K562 (cell line): ENCODE data around the gene ANO3. TPM values are rescaled to one million over a fixed set of nuclear protein-coding genes. Genes with fewer than 3 reads are reported as not detected.

Experiments used
- CAMTA2 ChIP-seq: fragments of 250-450 bp; sonication (Bioruptor Pico); conservative IDR thresholded peaks from 2 replicates; pipeline ENCODE4 v1.5.1; 2022
- HNRNPK ChIP-seq: fragments of 200-400 bp; formaldehyde crosslinking; IDR thresholded peaks from one replicate; pipeline ENCODE4 v1.6.1; 2018; ENCODE audit warnings: mild to moderate bottlenecking, low read depth, low read length; ENCODE audit not compliant: poor library complexity, severe bottlenecking
- RBFOX2 ChIP-seq: fragments of 200-400 bp; formaldehyde crosslinking; IDR thresholded peaks from 2 replicates; pipeline ENCODE4 v1.6.1; 2017; ENCODE audit warnings: low read depth, mild to moderate bottlenecking, low read length, moderate library complexity
- SAFB2 ChIP-seq: fragments of 200-400 bp; formaldehyde crosslinking; IDR thresholded peaks from 2 replicates; pipeline ENCODE4 v1.6.1; 2018; ENCODE audit warnings: borderline replicate concordance, low read length, low read depth, moderate library complexity; ENCODE audit not compliant: severe bottlenecking
- ZNF12 ChIP-seq: sonication (generic); formaldehyde crosslinking; IDR thresholded peaks from 2 replicates; pipeline ENCODE4 v1.4.0; 2020; ENCODE audit warnings: mild to moderate bottlenecking, missing genetic modification reagents
- ZNF239 ChIP-seq: fragments of 250-450 bp; sonication (Bioruptor Pico); IDR thresholded peaks from 2 replicates; pipeline ENCODE4 v1.4.0; 2020; ENCODE audit warnings: mild to moderate bottlenecking
- polyA plus RNA-seq, 8 experiments: library from polyadenylated mRNA; depleted of rRNA in 4 of 8; stranded (reverse) in 5 of 8; unstranded in 3 of 8; fragments of >200 nt; fragmentation: Nextera tagmentation in 2 of 8; fragmentation: Illumina TruSeq in 1 of 8; extraction: Ambion mirVana in 2 of 8; extraction: Trizol in 1 of 8; gene quantifications; 2 replicates each; pipeline versions ENCODE4 v1.2.1 to v1.2.3, GENCODE V29; 2011 to 2014; ENCODE audit warnings: inconsistent platforms in 1 of 8, missing spikeins in 1 of 8
- total RNA-seq, 7 experiments: library from RNA; depleted of rRNA in 6 of 7; stranded (reverse); fragments of >200 nt in 6 of 7; fragmentation: Illumina TruSeq in 2 of 7; extraction: Trizol in 2 of 7; gene quantifications; 2 replicates each; pipeline versions ENCODE4 v1.2.1 to v1.2.3, GENCODE V29; 2011 to 2021; ENCODE audit warnings: low replicate concordance in 1 of 7
- TF ChIP-seq, protein P1 (sequence below): sonication (generic); formaldehyde crosslinking; IDR thresholded peaks from 2 replicates; pipeline ENCODE4 v1.9.0; 2022; ENCODE audit warnings: mild to moderate bottlenecking, missing genetic modification reagents
- TF ChIP-seq, protein P2 (sequence below): fragments of 250-450 bp; sonication (Bioruptor Pico); IDR thresholded peaks from 2 replicates; pipeline ENCODE4 v1.5.0; 2020; ENCODE audit warnings: mild to moderate bottlenecking
- TF ChIP-seq, protein P3 (sequence below): fragments of 450-650 bp; formaldehyde crosslinking; IDR thresholded peaks from 2 replicates; pipeline ENCODE4 v1.4.0; 2022; ENCODE audit warnings: mild to moderate bottlenecking, moderate library complexity

ANO3 gene
- total and polyA plus RNA-seq, 9 of the 15 experiments (the other 6 are each of a cell fraction or from before 2014, with no cell fraction given) = 0.01 to 0.13 (median 0.04) TPM; not detected in 1

DNA sequence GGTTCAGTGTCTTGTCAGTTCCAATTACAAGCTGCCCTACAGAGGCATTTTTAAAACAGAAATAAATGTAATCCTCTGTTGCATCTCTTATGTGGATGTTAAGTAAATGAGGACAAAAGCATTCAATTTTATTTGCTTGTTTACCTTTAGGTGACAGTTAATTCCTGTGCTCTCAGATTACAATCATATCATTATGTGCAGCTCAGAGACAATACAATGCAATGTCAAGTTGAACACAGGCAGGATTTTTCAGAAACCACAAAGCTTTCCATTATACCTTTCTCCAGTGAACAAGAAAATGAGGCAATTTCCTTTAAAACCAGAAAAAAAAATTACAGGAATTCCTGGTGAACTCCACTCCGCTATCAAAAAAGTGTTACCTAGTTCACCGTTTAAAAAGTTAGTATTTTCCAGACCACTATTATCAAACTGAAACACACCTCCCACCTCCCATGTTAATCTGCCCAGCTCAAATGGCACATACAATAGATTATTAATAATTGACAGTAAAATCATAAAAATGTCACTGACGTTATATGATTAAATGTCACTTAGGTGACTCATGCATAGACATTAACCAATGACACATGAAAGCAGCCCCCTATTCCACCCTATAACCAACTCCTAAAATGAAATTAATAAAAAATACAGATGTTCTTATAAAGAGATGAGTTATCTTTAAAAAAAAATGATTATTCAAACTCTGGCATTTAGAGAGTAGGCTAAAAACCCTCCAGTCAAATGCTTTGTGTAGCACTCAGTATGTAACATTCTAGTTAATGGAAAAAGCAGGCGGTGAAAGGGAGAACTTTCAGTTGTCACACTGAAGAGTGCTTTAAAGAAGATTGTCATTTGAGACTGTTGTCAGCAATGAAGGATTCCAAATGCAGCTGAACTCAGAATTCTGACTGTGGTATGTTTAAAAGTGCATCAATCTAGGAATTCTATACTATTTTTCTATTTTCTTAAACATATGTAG, 141.6 kb downstream of the ANO3 start (continued):
- TF ChIP-seq ZNF12 (CRISPR knock-in tag) (no peak), SAFB2 (no peak), ZNF239 (CRISPR knock-in tag) (no peak), RBFOX2 (no peak), CAMTA2 (CRISPR knock-in tag) (no peak), HNRNPK (no peak)
- TF ChIP-seq, protein P1, sequence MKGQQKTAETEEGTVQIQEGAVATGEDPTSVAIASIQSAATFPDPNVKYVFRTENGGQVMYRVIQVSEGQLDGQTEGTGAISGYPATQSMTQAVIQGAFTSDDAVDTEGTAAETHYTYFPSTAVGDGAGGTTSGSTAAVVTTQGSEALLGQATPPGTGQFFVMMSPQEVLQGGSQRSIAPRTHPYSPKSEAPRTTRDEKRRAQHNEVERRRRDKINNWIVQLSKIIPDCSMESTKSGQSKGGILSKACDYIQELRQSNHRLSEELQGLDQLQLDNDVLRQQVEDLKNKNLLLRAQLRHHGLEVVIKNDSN = no peak
- TF ChIP-seq, protein P2, sequence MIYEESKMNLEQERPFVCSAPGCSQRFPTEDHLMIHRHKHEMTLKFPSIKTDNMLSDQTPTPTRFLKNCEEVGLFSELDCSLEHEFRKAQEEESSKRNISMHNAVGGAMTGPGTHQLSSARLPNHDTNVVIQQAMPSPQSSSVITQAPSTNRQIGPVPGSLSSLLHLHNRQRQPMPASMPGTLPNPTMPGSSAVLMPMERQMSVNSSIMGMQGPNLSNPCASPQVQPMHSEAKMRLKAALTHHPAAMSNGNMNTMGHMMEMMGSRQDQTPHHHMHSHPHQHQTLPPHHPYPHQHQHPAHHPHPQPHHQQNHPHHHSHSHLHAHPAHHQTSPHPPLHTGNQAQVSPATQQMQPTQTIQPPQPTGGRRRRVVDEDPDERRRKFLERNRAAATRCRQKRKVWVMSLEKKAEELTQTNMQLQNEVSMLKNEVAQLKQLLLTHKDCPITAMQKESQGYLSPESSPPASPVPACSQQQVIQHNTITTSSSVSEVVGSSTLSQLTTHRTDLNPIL (CRISPR knock-in tag) = no peak
- TF ChIP-seq, protein P3, sequence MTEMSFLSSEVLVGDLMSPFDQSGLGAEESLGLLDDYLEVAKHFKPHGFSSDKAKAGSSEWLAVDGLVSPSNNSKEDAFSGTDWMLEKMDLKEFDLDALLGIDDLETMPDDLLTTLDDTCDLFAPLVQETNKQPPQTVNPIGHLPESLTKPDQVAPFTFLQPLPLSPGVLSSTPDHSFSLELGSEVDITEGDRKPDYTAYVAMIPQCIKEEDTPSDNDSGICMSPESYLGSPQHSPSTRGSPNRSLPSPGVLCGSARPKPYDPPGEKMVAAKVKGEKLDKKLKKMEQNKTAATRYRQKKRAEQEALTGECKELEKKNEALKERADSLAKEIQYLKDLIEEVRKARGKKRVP (CRISPR knock-in tag) = no peak
- TF ChIP-seq, all 486 proteins: peak for 0
